NOMO-1 treated with DMSO at 0.1 percent for 48 hours (cell line): ENCODE measurements around the gene SH3PXD2A.

ENCODE experiments used
- DNase-seq: peaks from one replicate; lab custom pipeline; 2025; ENCODE audit not compliant: unreplicated experiment; lab: John Stamatoyannopoulos, UW

SH3PXD2A gene

GRCh38 chr10:103711351-103711994 is 143.9 kb downstream of the SH3PXD2A start:
- DNase-seq: no peak

GRCh38 chr10:103710490-103710889 is 144.9 kb downstream of the SH3PXD2A start:
- DNase-seq: no peak

- no peak for DNase-seq
Observed at GRCh38 chr10:103709341-103709920, 145.9 kb downstream of the SH3PXD2A start.

GRCh38 chr10:103708627-103709288 is 146.6 kb downstream of the SH3PXD2A start:
- DNase-seq: no peak

GRCh38 chr10:103707956-103708626 is 147.3 kb downstream of the SH3PXD2A start:
- no peak for DNase-seq

GRCh38 chr10:103706762-103707161 is 148.6 kb downstream of the SH3PXD2A start:
- no peak for DNase-seq

GRCh38 chr10:103706047-103706446 is 149.3 kb downstream of the SH3PXD2A start:
- DNase-seq: no peak

- DNase-seq: no peak
Observed at GRCh38 chr10:103703941-103704919, 151.1 kb downstream of the SH3PXD2A start.

GRCh38 chr10:103701380-103702222 is 153.8 kb downstream of the SH3PXD2A start:
- DNase-seq: no peak

GRCh38 chr10:103700436-103700715 is 155.0 kb downstream of the SH3PXD2A start:
- no peak for DNase-seq

GRCh38 chr10:103699611-103700435 is 155.6 kb downstream of the SH3PXD2A start:
- DNase-seq: no peak

GRCh38 chr10:103698266-103698665 is 157.1 kb downstream of the SH3PXD2A start:
- no peak for DNase-seq

- no peak for DNase-seq
Observed at GRCh38 chr10:103697787-103698186, 157.6 kb downstream of the SH3PXD2A start.

- DNase-seq: peak; percentile 63
Observed at GRCh38 chr10:103696411-103697145, 158.8 kb downstream of the SH3PXD2A start.

GRCh38 chr10:103696094-103696410 is 159.3 kb downstream of the SH3PXD2A start:
- DNase-seq: no peak

- DNase-seq: no peak
Observed at GRCh38 chr10:103695584-103696005, 159.8 kb downstream of the SH3PXD2A start.

- no peak for DNase-seq
Observed at GRCh38 chr10:103693812-103694205, 161.6 kb downstream of the SH3PXD2A start.

- no peak for DNase-seq
Observed at GRCh38 chr10:103692952-103693811, 162.2 kb downstream of the SH3PXD2A start.
